ENCODE measurements around the gene CHCHD10. TPM values are rescaled to one million over a fixed set of nuclear protein-coding genes. Genes with fewer than 3 reads are reported as not detected.

Gene CHCHD10
- polyA plus RNA-seq, 1 experiment = 10.1 TPM

GRCh38 chr22:23787910-23788309 is 20.1 kb upstream of the CHCHD10 start:
- Histone ChIP-seq H3K4me3 (ENCODE audit: low read depth, low read length) (peak overlapping the region; percentile 88), H3K27me3 (ENCODE audit: control insufficient read depth, insufficient read depth, low read length) (no peaks in the 10 kb centered on the region), H3K9me3 (ENCODE audit: control insufficient read depth, insufficient read depth, low read length) (no peaks in the 10 kb centered on the region), H3K27ac (ENCODE audit: low read depth, low read length) (no peak overlapping the region)
- DNase-seq (ENCODE audit: low read depth, low spot score) = no peak
- TF ChIP-seq, protein P1, sequence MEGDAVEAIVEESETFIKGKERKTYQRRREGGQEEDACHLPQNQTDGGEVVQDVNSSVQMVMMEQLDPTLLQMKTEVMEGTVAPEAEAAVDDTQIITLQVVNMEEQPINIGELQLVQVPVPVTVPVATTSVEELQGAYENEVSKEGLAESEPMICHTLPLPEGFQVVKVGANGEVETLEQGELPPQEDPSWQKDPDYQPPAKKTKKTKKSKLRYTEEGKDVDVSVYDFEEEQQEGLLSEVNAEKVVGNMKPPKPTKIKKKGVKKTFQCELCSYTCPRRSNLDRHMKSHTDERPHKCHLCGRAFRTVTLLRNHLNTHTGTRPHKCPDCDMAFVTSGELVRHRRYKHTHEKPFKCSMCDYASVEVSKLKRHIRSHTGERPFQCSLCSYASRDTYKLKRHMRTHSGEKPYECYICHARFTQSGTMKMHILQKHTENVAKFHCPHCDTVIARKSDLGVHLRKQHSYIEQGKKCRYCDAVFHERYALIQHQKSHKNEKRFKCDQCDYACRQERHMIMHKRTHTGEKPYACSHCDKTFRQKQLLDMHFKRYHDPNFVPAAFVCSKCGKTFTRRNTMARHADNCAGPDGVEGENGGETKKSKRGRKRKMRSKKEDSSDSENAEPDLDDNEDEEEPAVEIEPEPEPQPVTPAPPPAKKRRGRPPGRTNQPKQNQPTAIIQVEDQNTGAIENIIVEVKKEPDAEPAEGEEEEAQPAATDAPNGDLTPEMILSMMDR (IDR thresholded peaks at IDR 0.05; ENCODE audit: low read depth, low read length) = no peak
- CTCF ChIA-PET = interaction anchor here (0.6 to 3.6 kb wide), 2 partner anchors 17 to 62 kb away, joined by 3 to 14 read pairs; no protein-coding TSS in a partner anchor
- POLR2A ChIA-PET = no interaction called here

DNA sequence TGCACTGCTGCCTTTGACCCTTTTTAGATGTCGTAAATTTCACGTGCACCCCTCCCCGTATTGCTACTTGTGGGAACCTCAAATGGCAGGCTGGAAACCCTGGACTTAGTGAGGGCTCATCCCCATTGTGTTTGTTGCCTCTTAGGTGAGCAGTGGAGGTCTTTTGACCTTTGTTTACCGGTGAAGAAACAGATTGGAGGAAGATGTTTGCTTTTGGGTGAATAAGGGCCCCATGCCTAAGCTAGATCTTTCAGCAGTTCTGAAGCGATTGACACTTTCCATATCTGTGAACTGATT is 19.8 kb upstream of the CHCHD10 start:
- peak overlapping the region; percentile 31 for H3K27ac ChIP-seq (ENCODE audit: low read depth, low read length)
- TF ChIP-seq, protein P1 (IDR thresholded peaks at IDR 0.05; ENCODE audit: low read depth, low read length) = no peak
- ChIA-PET CTCF (interaction anchor here (3.6 kb wide), 1 partner anchor 16 kb away, joined by 14 read pairs; no protein-coding TSS in a partner anchor), POLR2A (interaction anchor here (1.0 kb wide), 1 partner anchor 10 kb away, joined by 5 read pairs; no protein-coding TSS in a partner anchor)
- DNase-seq (ENCODE audit: low read depth, low spot score) = no peak
- no peaks in the 10 kb centered on the region for H3K9me3 ChIP-seq (ENCODE audit: control insufficient read depth, insufficient read depth, low read length)
- H3K27me3 ChIP-seq (ENCODE audit: control insufficient read depth, insufficient read depth, low read length) = no peaks in the 10 kb centered on the region
- peak overlapping the region; percentile 88 for H3K4me3 ChIP-seq (ENCODE audit: low read depth, low read length)

DNA sequence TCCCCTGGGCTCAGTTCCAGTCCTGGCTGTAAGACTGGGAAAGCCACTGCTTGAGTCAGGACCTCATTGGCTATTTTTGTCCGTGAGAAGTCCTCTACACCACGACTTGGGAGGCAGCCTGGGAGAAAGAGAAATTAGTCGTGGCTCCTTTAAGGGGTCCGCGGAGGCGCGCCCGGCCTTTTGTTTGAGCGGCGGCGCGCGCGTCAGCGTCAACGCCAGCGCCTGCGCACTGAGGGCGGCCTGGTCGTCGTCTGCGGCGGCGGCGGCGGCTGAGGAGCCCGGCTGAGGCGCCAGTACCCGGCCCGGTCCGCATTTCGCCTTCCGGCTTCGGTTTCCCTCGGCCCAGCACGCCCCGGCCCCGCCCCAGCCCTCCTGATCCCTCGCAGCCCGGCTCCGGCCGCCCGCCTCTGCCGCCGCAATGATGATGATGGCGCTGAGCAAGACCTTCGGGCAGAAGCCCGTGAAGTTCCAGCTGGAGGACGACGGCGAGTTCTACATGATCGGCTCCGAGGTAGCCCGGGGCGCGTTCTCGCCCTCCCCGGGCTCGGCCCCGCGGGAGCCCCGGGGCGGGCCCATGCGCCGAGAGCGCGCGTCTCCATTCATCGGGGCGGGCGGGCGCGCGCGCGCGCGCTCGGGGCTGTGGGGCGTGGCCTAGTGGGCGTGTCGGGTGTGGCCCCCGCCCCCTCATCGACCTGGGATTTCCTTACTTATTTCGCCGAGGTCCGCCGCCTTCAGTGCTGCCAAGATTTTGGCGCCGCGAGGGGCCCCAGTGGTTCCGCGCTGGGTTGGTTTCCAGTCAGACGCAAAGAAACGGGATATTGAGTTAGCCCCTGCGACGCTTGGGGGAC is 19.2 kb upstream of the CHCHD10 start, which contains the start of gene SMARCB1:
Gene SMARCB1, plus strand, starts transcription at position 215 of the 848 bp plus-strand sequence. Its CDS starts 204 bp downstream, at position 419.
- peak within 1 kb of the TSS; percentile 94 for H3K27ac ChIP-seq (ENCODE audit: low read depth, low read length)
- H3K27me3 ChIP-seq (ENCODE audit: control insufficient read depth, insufficient read depth, low read length) = no peaks in the 10 kb centered on the region
- POLR2A ChIA-PET = interaction anchor here (0.6 to 1.0 kb wide), 3 partner anchors 9 to 49 kb away, joined by 3 to 5 read pairs (median 5); no protein-coding TSS in a partner anchor
- TF ChIP-seq, protein P1 (IDR thresholded peaks at IDR 0.05; ENCODE audit: low read depth, low read length) = no peak
- CTCF ChIA-PET = interaction anchor here (0.5 to 3.6 kb wide), 2 partner anchors 16 to 24 kb away, joined by 4 to 14 read pairs; partner anchors contain the start of gene C22orf15
- peak; percentile 67 for DNase-seq (ENCODE audit: low read depth, low spot score)
- peak within 1 kb of the TSS; percentile 88 for H3K4me3 ChIP-seq (ENCODE audit: low read depth, low read length)
- H3K9me3 ChIP-seq (ENCODE audit: control insufficient read depth, insufficient read depth, low read length) = no peaks in the 10 kb centered on the region

- Histone ChIP-seq H3K4me3 (ENCODE audit: low read depth, low read length) (peak overlapping the region; percentile 43), H3K9me3 (ENCODE audit: control insufficient read depth, insufficient read depth, low read length) (no peaks in the 10 kb centered on the region), H3K27me3 (ENCODE audit: control insufficient read depth, insufficient read depth, low read length) (no peaks in the 10 kb centered on the region), H3K27ac (ENCODE audit: low read depth, low read length) (peak overlapping the region; percentile 69)
- no peak for DNase-seq (ENCODE audit: low read depth, low spot score)
- TF ChIP-seq, protein P1 (IDR thresholded peaks at IDR 0.05; ENCODE audit: low read depth, low read length) = no peak
- CTCF ChIA-PET = interaction anchor here (0.5 to 3.6 kb wide), 3 partner anchors 15 to 23 kb away, joined by 3 to 14 read pairs (median 4); partner anchors contain the start of gene C22orf15
- POLR2A ChIA-PET = interaction anchor here (0.7 to 1.0 kb wide), 3 partner anchors 9 to 71 kb away, joined by 3 to 5 read pairs (median 3); no protein-coding TSS in a partner anchor
Measured at GRCh38 chr22:23786261-23786710, 18.5 kb upstream of the CHCHD10 start.
